Activated CD4-positive, alpha-beta memory T cell treated with anti-CD3 and anti-CD28 coated beads, Interleukin-2, amount 10 ng/mL, durations not matched to agents 7 days and 5 days (primary cell): ENCODE measurements around the gene AGK. TPM values are rescaled to one million over a fixed set of nuclear protein-coding genes. Genes with fewer than 3 reads are reported as not detected.

Experiments
- CTCF ChIA-PET: fragments of 350-600 bp; sonication (Branson Sonifier 250); formaldehyde crosslinking; loops from one replicate; lab custom pipeline; 2021; ENCODE audit warnings: antibody characterized with exemption, inconsistent platforms; lab: Charles Lee
- POLR2A ChIA-PET: fragments of 350-600 bp; sonication (Branson Sonifier 250); formaldehyde crosslinking; loops from one replicate; lab custom pipeline; 2021; ENCODE audit warnings: antibody characterized with exemption; lab: Charles Lee
- DNase-seq: peaks from one replicate; pipeline ENCODE4 v3.0.0-alpha.2; 2020
- H3K27ac Mint-ChIP-seq: one replicate; pipeline ENCODE4 v1.8.0; 2021; ENCODE audit warnings: mild to moderate bottlenecking, mixed read lengths
- H3K27me3 Mint-ChIP-seq: one replicate; pipeline ENCODE4 v1.8.0; 2021; ENCODE audit warnings: mixed read lengths
- H3K36me3 Mint-ChIP-seq: one replicate; pipeline ENCODE4 v1.8.0; 2021; ENCODE audit warnings: low read depth, mixed read lengths
- H3K4me1 Mint-ChIP-seq: one replicate; pipeline ENCODE4 v1.8.0; 2021; ENCODE audit warnings: mixed read lengths
- H3K4me3 Mint-ChIP-seq: one replicate; pipeline ENCODE4 v1.8.0; 2021; ENCODE audit warnings: mild to moderate bottlenecking, mixed read lengths
- H3K9me3 Mint-ChIP-seq: one replicate; pipeline ENCODE4 v1.8.0; 2021; ENCODE audit warnings: mixed read lengths
- total RNA-seq, 2 experiments: library from RNA; stranded (reverse); gene quantifications; one replicate each; pipeline ENCODE4 v1.2.3, GENCODE V29; 2021

Gene AGK
- total RNA-seq, 2 experiments from 2014 or later, result 46.9 to 50.4 TPM

- POLR2A ChIA-PET, result interaction anchor here (0.9 to 2.0 kb wide), 8 partner anchors 21 to 1249 kb away, joined by 3 to 6 read pairs (median 4); partner anchors contain the start of genes DENND11, MRPS33 and SSBP1
- peaks cover 85% of the 10 kb centered on the region for H3K36me3 Mint-ChIP-seq
- DNase-seq, result peak; percentile 21
- peaks cover 56% of the 10 kb centered on the region for H3K4me1 Mint-ChIP-seq
- H3K9me3 Mint-ChIP-seq, result peaks cover 6% of the 10 kb centered on the region
- no peaks in the 10 kb centered on the region for H3K27me3 Mint-ChIP-seq
- H3K27ac Mint-ChIP-seq, result peak overlapping the region; percentile 92
- CTCF ChIA-PET, result interaction anchor here (0.8 to 1.5 kb wide), 4 partner anchors 9 to 179 kb away, joined by 3 to 6 read pairs (median 3); partner anchors contain the start of gene SSBP1
- H3K4me3 Mint-ChIP-seq, result peak overlapping the region; percentile 55
Observed at GRCh38 chr7:141558544-141559183, 7.5 kb downstream of the AGK start.

- CTCF ChIA-PET, result interaction anchor here (1.1 to 1.2 kb wide), 2 partner anchors 26 to 825 kb away, joined by 3 read pairs; no protein-coding TSS in a partner anchor
- peaks cover 64% of the 10 kb centered on the region for H3K4me1 Mint-ChIP-seq
- H3K27me3 Mint-ChIP-seq, result no peaks in the 10 kb centered on the region
- POLR2A ChIA-PET, result interaction anchor here (1.5 kb wide), 1 partner anchor 8 kb away, joined by 5 read pairs; the partner anchor contains the start of gene AGK
- peaks cover 94% of the 10 kb centered on the region for H3K36me3 Mint-ChIP-seq
- no peak overlapping the region for H3K27ac Mint-ChIP-seq
- H3K4me3 Mint-ChIP-seq, result no peak overlapping the region
- H3K9me3 Mint-ChIP-seq, result peaks cover 6% of the 10 kb centered on the region
- DNase-seq, result no peak
Observed at GRCh38 chr7:141559961-141560360, 8.8 kb downstream of the AGK start.

- Mint-ChIP-seq H3K27me3 (no peaks in the 10 kb centered on the region), H3K4me3 (no peak overlapping the region), H3K36me3 (peaks cover 97% of the 10 kb centered on the region), H3K27ac (no peak overlapping the region), H3K9me3 (peaks cover 6% of the 10 kb centered on the region), H3K4me1 (peaks cover 58% of the 10 kb centered on the region)
- no peak for DNase-seq
- ChIA-PET CTCF (interaction anchor here (0.6 kb wide), 1 partner anchor 8 kb away, joined by 3 read pairs; no protein-coding TSS in a partner anchor), POLR2A (interaction anchor here (1.2 to 2.2 kb wide), 3 partner anchors 10 to 176 kb away, joined by 3 to 7 read pairs (median 6); partner anchors contain the start of genes AGK and SSBP1)
Observed at GRCh38 chr7:141562036-141562435, 10.8 kb downstream of the AGK start.

- CTCF ChIA-PET, result interaction anchor here (0.6 kb wide), 1 partner anchor 9 kb away, joined by 3 read pairs; no protein-coding TSS in a partner anchor
Observed at GRCh38 chr7:141562543-141562942, 11.3 kb downstream of the AGK start.

GRCh38 chr7:141562972-141563371 is 11.8 kb downstream of the AGK start:
- peaks cover 6% of the 10 kb centered on the region for H3K9me3 Mint-ChIP-seq
- no peak overlapping the region for H3K27ac Mint-ChIP-seq
- ChIA-PET CTCF (no interaction called here), POLR2A (interaction anchor here (1.0 to 2.2 kb wide), 4 partner anchors 11 to 175 kb away, joined by 3 to 7 read pairs (median 4); partner anchors contain the start of genes AGK and SSBP1)
- H3K27me3 Mint-ChIP-seq, result no peaks in the 10 kb centered on the region
- H3K36me3 Mint-ChIP-seq, result peaks cover 95% of the 10 kb centered on the region
- no peak for DNase-seq
- peaks cover 49% of the 10 kb centered on the region for H3K4me1 Mint-ChIP-seq
- no peak overlapping the region for H3K4me3 Mint-ChIP-seq

More at GRCh38 chr7:141562543-141562942, 11.3 kb downstream of the AGK start:
- H3K27me3 Mint-ChIP-seq, result no peaks in the 10 kb centered on the region
- POLR2A ChIA-PET, result interaction anchor here (1.0 to 2.2 kb wide), 4 partner anchors 11 to 176 kb away, joined by 3 to 7 read pairs (median 4); partner anchors contain the start of genes AGK and SSBP1
- H3K4me3 Mint-ChIP-seq, result no peak overlapping the region
- peaks cover 95% of the 10 kb centered on the region for H3K36me3 Mint-ChIP-seq
- no peak overlapping the region for H3K27ac Mint-ChIP-seq
- peaks cover 53% of the 10 kb centered on the region for H3K4me1 Mint-ChIP-seq
- no peak for DNase-seq
- peaks cover 6% of the 10 kb centered on the region for H3K9me3 Mint-ChIP-seq

- no peak overlapping the region for H3K27ac Mint-ChIP-seq
- no peak overlapping the region for H3K4me3 Mint-ChIP-seq
- peaks cover 94% of the 10 kb centered on the region for H3K36me3 Mint-ChIP-seq
- H3K27me3 Mint-ChIP-seq, result no peaks in the 10 kb centered on the region
- peaks cover 37% of the 10 kb centered on the region for H3K4me1 Mint-ChIP-seq
- ChIA-PET POLR2A (no interaction called here), CTCF (no interaction called here)
- DNase-seq, result no peak
- peaks cover 6% of the 10 kb centered on the region for H3K9me3 Mint-ChIP-seq
Observed at GRCh38 chr7:141563956-141564623, 12.9 kb downstream of the AGK start.

- Mint-ChIP-seq H3K9me3 (peaks cover 2% of the 10 kb centered on the region), H3K27ac (no peak overlapping the region), H3K4me1 (peaks cover 21% of the 10 kb centered on the region), H3K27me3 (no peaks in the 10 kb centered on the region), H3K36me3 (peaks cover 85% of the 10 kb centered on the region), H3K4me3 (no peak overlapping the region)
- ChIA-PET CTCF (no interaction called here), POLR2A (no interaction called here)
- DNase-seq, result no peak
Observed at GRCh38 chr7:141567432-141567831, 16.2 kb downstream of the AGK start.

GRCh38 chr7:141568227-141568626 is 17.0 kb downstream of the AGK start:
- H3K27me3 Mint-ChIP-seq, result no peaks in the 10 kb centered on the region
- no peak overlapping the region for H3K4me3 Mint-ChIP-seq
- peaks cover 83% of the 10 kb centered on the region for H3K36me3 Mint-ChIP-seq
- peaks cover 20% of the 10 kb centered on the region for H3K4me1 Mint-ChIP-seq
- DNase-seq, result no peak
- ChIA-PET POLR2A (no interaction called here), CTCF (no interaction called here)
- no peak overlapping the region for H3K27ac Mint-ChIP-seq
- H3K9me3 Mint-ChIP-seq, result peaks cover 2% of the 10 kb centered on the region

DNA sequence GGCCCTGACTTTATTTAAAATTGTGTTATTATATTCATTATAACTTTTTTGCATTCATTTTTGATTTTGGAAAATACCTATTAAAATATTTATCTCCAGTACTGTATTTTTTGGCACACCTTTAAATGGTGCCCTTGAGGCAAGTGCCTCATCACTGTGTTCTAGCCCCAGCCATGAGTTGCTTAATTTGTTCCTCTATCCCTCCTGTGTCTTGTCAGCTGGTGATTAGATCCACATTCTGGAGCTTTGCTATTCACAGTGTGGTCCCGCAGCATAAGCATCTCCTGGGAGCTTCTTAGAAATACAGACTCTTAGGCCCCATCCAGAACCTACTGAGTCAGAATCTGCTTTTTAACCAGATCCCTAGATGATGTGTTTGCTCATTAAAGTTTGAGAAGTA is 19.8 kb downstream of the AGK start:
- Mint-ChIP-seq H3K4me3 (no peak overlapping the region), H3K36me3 (peaks cover 81% of the 10 kb centered on the region), H3K9me3 (peaks cover 19% of the 10 kb centered on the region), H3K27me3 (no peaks in the 10 kb centered on the region), H3K27ac (no peak overlapping the region), H3K4me1 (peaks cover 3% of the 10 kb centered on the region)
- no peak for DNase-seq
- ChIA-PET CTCF (no interaction called here), POLR2A (no interaction called here)

GRCh38 chr7:141572175-141572574 is 21.0 kb downstream of the AGK start:
- no peak for DNase-seq
- H3K27me3 Mint-ChIP-seq, result no peaks in the 10 kb centered on the region
- H3K36me3 Mint-ChIP-seq, result peaks cover 76% of the 10 kb centered on the region
- peaks cover 28% of the 10 kb centered on the region for H3K9me3 Mint-ChIP-seq
- no peaks in the 10 kb centered on the region for H3K4me1 Mint-ChIP-seq
- no peak overlapping the region for H3K27ac Mint-ChIP-seq
- H3K4me3 Mint-ChIP-seq, result no peak overlapping the region
- ChIA-PET POLR2A (interaction anchor here (1.5 to 1.8 kb wide), 2 partner anchors 20 to 28 kb away, joined by 3 read pairs; no protein-coding TSS in a partner anchor), CTCF (no interaction called here)

DNA sequence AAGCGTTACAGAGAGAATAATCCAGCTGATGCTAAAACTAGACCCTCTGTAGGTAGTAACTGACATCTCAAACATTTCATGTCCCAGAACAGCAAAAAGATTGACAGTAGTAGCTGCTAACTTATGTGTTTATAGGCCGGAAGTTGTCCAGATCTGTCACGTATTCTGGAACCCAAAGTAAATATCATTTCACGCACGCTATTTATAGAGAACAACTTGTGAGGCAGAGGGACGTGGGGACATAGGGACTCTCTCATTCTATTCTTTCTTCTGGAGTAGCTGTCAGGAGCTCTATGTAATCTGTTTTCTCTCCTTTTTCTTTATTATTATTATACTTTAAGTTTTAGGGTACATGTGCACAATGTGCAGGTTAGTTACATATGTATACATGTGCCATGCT is 22.3 kb downstream of the AGK start:
- DNase-seq, result no peak
- CTCF ChIA-PET, result no interaction called here
- H3K36me3 Mint-ChIP-seq, result peaks cover 65% of the 10 kb centered on the region
- no peak overlapping the region for H3K4me3 Mint-ChIP-seq
- H3K27me3 Mint-ChIP-seq, result no peaks in the 10 kb centered on the region
- POLR2A ChIA-PET, result interaction anchor here (1.5 to 1.8 kb wide), 2 partner anchors 22 to 29 kb away, joined by 3 read pairs; no protein-coding TSS in a partner anchor
- peaks cover 30% of the 10 kb centered on the region for H3K9me3 Mint-ChIP-seq
- no peaks in the 10 kb centered on the region for H3K4me1 Mint-ChIP-seq
- no peak overlapping the region for H3K27ac Mint-ChIP-seq

DNA sequence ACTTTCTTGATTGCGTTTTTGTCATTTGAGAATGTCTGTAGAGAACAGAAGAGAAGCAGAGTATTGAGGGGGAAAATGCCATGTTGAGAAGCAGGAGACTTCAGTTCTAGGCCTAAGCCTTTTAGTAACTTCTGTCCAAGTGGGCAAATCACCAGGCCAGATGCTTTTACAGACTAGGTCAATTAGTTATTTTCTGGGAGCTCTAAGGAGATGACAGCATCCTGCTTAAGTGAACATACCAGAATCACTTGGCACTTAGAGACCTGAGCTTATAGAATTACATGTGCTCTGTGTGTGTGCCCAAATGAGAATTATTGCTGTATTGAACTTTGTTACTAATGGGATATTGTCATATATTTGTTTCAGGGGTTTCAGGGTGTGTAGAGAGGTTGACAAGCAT is 24.0 kb downstream of the AGK start:
- DNase-seq, result no peak
- Mint-ChIP-seq H3K4me1 (no peaks in the 10 kb centered on the region), H3K9me3 (peaks cover 30% of the 10 kb centered on the region), H3K36me3 (peaks cover 55% of the 10 kb centered on the region), H3K27ac (no peak overlapping the region), H3K27me3 (no peaks in the 10 kb centered on the region), H3K4me3 (no peak overlapping the region)
- ChIA-PET CTCF (no interaction called here), POLR2A (no interaction called here)
